Ascending aorta (tissue), 2 donors: ENCODE measurements around the gene UBA5. TPM values are rescaled to one million over a fixed set of nuclear protein-coding genes. Genes with fewer than 3 reads are reported as not detected.
"Not testable (repeated sequence)": the region's sequence is repeated elsewhere in the genome, so short reads cannot be mapped to it uniquely, and the experiment has no call there.

Source experiments
- DNase-seq, 2 donors: peaks; one replicate each; pipeline ENCODE4 v3.0.0-alpha.2; 2019; ENCODE audit warnings: low spot score in 2 of 2
- H3K27ac ChIP-seq, 2 donors: fragments of 200-600 bp; sonication (generic); one replicate each; pipeline ENCODE4 v1.5.1; 2016 to 2017; ENCODE audit warnings: mild to moderate bottlenecking in 1 of 2
- H3K27me3 ChIP-seq: fragments of 200-600 bp; sonication (generic); one replicate; pipeline ENCODE4 v1.5.1; 2017
- H3K36me3 ChIP-seq, 2 donors: fragments of 200-600 bp; sonication (generic); one replicate each; pipeline ENCODE4 v1.5.1; 2016
- H3K4me1 ChIP-seq, 2 donors: fragments of 200-600 bp; sonication (generic); one replicate each; pipeline ENCODE4 v1.5.1; 2016 to 2017; ENCODE audit warnings: mild to moderate bottlenecking in 1 of 2
- H3K4me3 ChIP-seq, 2 donors: fragments of 200-600 bp; sonication (generic); one replicate each; pipeline ENCODE4 v1.5.1; 2016 to 2017; ENCODE audit warnings: mild to moderate bottlenecking in 1 of 2
- H3K9me3 ChIP-seq, 2 donors: fragments of 200-600 bp; sonication (generic); one replicate each; pipeline ENCODE4 v1.5.1; 2016
- CTCF ChIP-seq, 3 experiments: fragments of 200-600 bp in 2 of 3; fragments of 450-650 bp in 1 of 3; sonication (generic) in 2 of 3; IDR thresholded peaks; one replicate each; pipeline ENCODE4 v1.5.1; 2016 to 2019; ENCODE audit warnings: antibody characterized with exemption in 3 of 3, mild to moderate bottlenecking in 1 of 3, moderate library complexity in 1 of 3
- intact Hi-C: fragments of 100-400 bp; cut with DNase I; formaldehyde crosslinking; loops from one replicate; pipeline ENCODE4 v1.15.1; 2023
- total RNA-seq: library from RNA; depleted of rRNA; stranded (reverse); fragments of >200 nt; gene quantifications from one replicate; pipeline ENCODE4 v1.1.0, GENCODE V29; 2016

UBA5 gene
- total RNA-seq, 1 donor from 2014 or later: 21.2 TPM

GRCh38 chr3:132630612-132631011 lies 29.5 kb upstream of the UBA5 start:
- no peak overlapping the region for H3K27ac ChIP-seq
- H3K4me3 ChIP-seq: no peak overlapping the region
- H3K27me3 ChIP-seq: no peaks in the 10 kb centered on the region
- intact Hi-C loops: no loop called here
- H3K4me1 ChIP-seq: peaks cover 0 to 6% of the 10 kb centered on the region in 2 donors
- DNase-seq: no peak
- no peak for TF ChIP-seq CTCF (IDR thresholded peaks at IDR 0.05)
- H3K36me3 ChIP-seq: peaks cover 0 to 10% of the 10 kb centered on the region in 2 donors
- no peaks in the 10 kb centered on the region for H3K9me3 ChIP-seq

- H3K27ac ChIP-seq: no peak overlapping the region
- peaks cover 0 to 3% of the 10 kb centered on the region in 2 donors for H3K4me1 ChIP-seq
- intact Hi-C loops: no loop called here
- no peaks in the 10 kb centered on the region for H3K9me3 ChIP-seq
- H3K27me3 ChIP-seq: no peaks in the 10 kb centered on the region
- peaks cover 0 to 20% of the 10 kb centered on the region in 2 donors for H3K36me3 ChIP-seq
- TF ChIP-seq CTCF (IDR thresholded peaks at IDR 0.05): no peak
- DNase-seq: no peak
- no peak overlapping the region for H3K4me3 ChIP-seq
Measured at GRCh38 chr3:132635052-132635451, 25.1 kb upstream of the UBA5 start.

- H3K27ac ChIP-seq: no peak overlapping the region
- H3K36me3 ChIP-seq: peaks cover 0 to 32% of the 10 kb centered on the region in 2 donors
- H3K9me3 ChIP-seq: no peaks in the 10 kb centered on the region
- DNase-seq: no peak
- H3K4me1 ChIP-seq: peaks cover 0 to 3% of the 10 kb centered on the region in 2 donors
- no peak for TF ChIP-seq CTCF (IDR thresholded peaks at IDR 0.05)
- no peaks in the 10 kb centered on the region for H3K27me3 ChIP-seq
- intact Hi-C loops: no loop called here
- H3K4me3 ChIP-seq: no peak overlapping the region
Measured at GRCh38 chr3:132637590-132637989, 22.5 kb upstream of the UBA5 start.

GRCh38 chr3:132638706-132639105 lies 21.4 kb upstream of the UBA5 start:
- no peak overlapping the region for H3K4me3 ChIP-seq
- H3K36me3 ChIP-seq: peaks cover 0 to 32% of the 10 kb centered on the region in 2 donors
- peaks cover 0 to 3% of the 10 kb centered on the region in 2 donors for H3K4me1 ChIP-seq
- no peak overlapping the region for H3K27ac ChIP-seq
- H3K9me3 ChIP-seq: no peaks in the 10 kb centered on the region
- H3K27me3 ChIP-seq: no peaks in the 10 kb centered on the region
- no peak for DNase-seq
- intact Hi-C loops: no loop called here
- TF ChIP-seq CTCF (IDR thresholded peaks at IDR 0.05): no peak

GRCh38 chr3:132641427-132641826 lies 18.7 kb upstream of the UBA5 start:
- H3K4me1 ChIP-seq, H3K27me3 ChIP-seq, H3K4me3 ChIP-seq, H3K27ac ChIP-seq, intact Hi-C loops, DNase-seq, H3K9me3 ChIP-seq: not testable (repeated sequence)
- peaks cover 0 to 27% of the 10 kb centered on the region in 2 donors for H3K36me3 ChIP-seq

GRCh38 chr3:132641837-132642538 lies 18.1 kb upstream of the UBA5 start:
- peaks cover 0 to 3% of the 10 kb centered on the region in 2 donors for H3K4me1 ChIP-seq
- peaks cover 0 to 22% of the 10 kb centered on the region in 2 donors for H3K36me3 ChIP-seq
- H3K4me3 ChIP-seq: no peak overlapping the region
- H3K9me3 ChIP-seq: no peaks in the 10 kb centered on the region
- H3K27me3 ChIP-seq: no peaks in the 10 kb centered on the region
- no peak overlapping the region for H3K27ac ChIP-seq
- no peak for DNase-seq
- peak; percentile 74 to 83 (median 80) for TF ChIP-seq CTCF (IDR thresholded peaks at IDR 0.05)
- intact Hi-C loops: loop anchor here (1.0 kb wide), 1 partner anchor 106 kb away; no protein-coding TSS in a partner anchor
